ENCODE results near the gene GPR176.
"Not testable (repeated sequence)": the region's sequence is repeated elsewhere in the genome, so short reads cannot be mapped to it uniquely, and the experiment has no call there.

The GPR176 gene

DNA sequence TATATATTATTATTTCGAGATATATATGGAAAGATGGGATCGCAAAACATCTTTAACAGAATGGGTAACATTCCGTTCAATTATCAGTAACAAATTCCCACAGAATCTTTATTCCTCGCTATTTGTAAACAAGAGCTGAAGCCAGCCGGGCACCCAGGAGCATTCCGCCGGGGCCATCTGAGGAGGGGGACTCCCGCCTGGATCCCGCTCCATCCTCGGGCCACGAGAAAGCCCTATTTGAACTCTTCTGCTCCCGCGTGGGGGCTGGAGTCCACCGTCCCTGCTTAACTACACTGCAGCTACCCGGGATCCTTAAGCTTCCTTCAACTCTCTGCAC is 687 bp downstream of the GPR176 start:
- H3K27me3 ChIP-seq (ENCODE audit: control insufficient read depth, insufficient read depth, low read length, poor library complexity, severe bottlenecking), result peaks cover 28% of the 10 kb centered on the region
- no peaks in the 10 kb centered on the region for H3K36me3 ChIP-seq (ENCODE audit: control insufficient read depth, insufficient read depth, low read length)
- H3K4me3 ChIP-seq (ENCODE audit: insufficient read depth, low read depth, low read length), result peak overlapping the region; percentile 72
- WGBS, 2 experiments, result 2 to 3% methylated on average over 13 to 15 of the region's 15 CpGs
- no peak overlapping the region for H3K27ac ChIP-seq (ENCODE audit: insufficient read depth, low read depth, low read length, poor library complexity, severe bottlenecking)
- peaks cover 7% of the 10 kb centered on the region for H3K4me1 ChIP-seq (ENCODE audit: control insufficient read depth, insufficient read depth, low read length)
- no peaks in the 10 kb centered on the region for H3K9me3 ChIP-seq (ENCODE audit: control insufficient read depth, low read length)

DNA sequence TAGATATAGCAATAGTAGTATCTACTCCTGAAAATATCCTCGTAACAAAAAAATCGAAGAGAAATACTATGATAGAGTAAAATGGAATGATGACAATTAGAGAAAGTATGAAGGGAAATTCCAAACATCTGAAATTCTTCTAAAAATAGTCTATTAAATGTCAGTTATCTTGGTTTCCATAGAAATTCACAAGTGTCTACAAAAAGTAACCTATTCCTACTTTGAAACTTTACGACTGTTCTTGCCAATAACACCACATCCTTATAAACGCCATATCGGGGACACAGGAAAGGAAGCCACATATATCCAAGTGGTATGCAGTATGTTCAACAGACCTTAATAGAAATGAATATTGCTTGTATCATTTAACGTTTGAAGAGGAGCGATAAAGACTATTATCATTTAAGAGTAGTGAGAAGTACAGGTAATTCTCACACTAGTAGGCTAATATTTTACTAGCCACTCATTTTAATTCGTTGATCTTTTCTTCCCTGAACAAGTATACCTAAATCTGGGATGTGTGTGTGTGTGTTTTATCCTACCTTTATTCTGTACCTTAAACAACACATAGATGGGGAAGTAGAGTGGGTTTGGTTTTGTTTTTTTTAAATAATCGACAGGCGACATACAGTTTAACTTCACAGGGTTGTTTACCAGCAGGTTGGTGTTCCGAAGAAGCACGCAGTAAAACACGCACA is 1.2 kb downstream of the GPR176 start:
- WGBS, 2 experiments, result 66 to 73% methylated on average over 2 to 5 of the region's 13 CpGs
- peaks cover 7% of the 10 kb centered on the region for H3K4me1 ChIP-seq (ENCODE audit: control insufficient read depth, insufficient read depth, low read length)
- H3K27me3 ChIP-seq (ENCODE audit: control insufficient read depth, insufficient read depth, low read length, poor library complexity, severe bottlenecking), result peaks cover 28% of the 10 kb centered on the region
- no peaks in the 10 kb centered on the region for H3K36me3 ChIP-seq (ENCODE audit: control insufficient read depth, insufficient read depth, low read length)
- peak overlapping the region; percentile 72 for H3K4me3 ChIP-seq (ENCODE audit: insufficient read depth, low read depth, low read length)
- H3K27ac ChIP-seq (ENCODE audit: insufficient read depth, low read depth, low read length, poor library complexity, severe bottlenecking), result no peak overlapping the region
- H3K9me3 ChIP-seq (ENCODE audit: control insufficient read depth, low read length), result no peaks in the 10 kb centered on the region

- H3K27ac ChIP-seq (ENCODE audit: insufficient read depth, low read depth, low read length, poor library complexity, severe bottlenecking), result no peak overlapping the region
- no peaks in the 10 kb centered on the region for H3K36me3 ChIP-seq (ENCODE audit: control insufficient read depth, insufficient read depth, low read length)
- WGBS, 2 experiments, result 86 to 90% methylated on average over 2 of the region's 2 CpGs
- no peak overlapping the region for H3K4me3 ChIP-seq (ENCODE audit: insufficient read depth, low read depth, low read length)
- H3K9me3 ChIP-seq (ENCODE audit: control insufficient read depth, low read length), result no peaks in the 10 kb centered on the region
- no peaks in the 10 kb centered on the region for H3K4me1 ChIP-seq (ENCODE audit: control insufficient read depth, insufficient read depth, low read length)
- H3K27me3 ChIP-seq (ENCODE audit: control insufficient read depth, insufficient read depth, low read length, poor library complexity, severe bottlenecking), result peaks cover 21% of the 10 kb centered on the region
These were observed 5.1 kb downstream of the GPR176 start for GRCh38 chr15:39914977-39915376.

DNA sequence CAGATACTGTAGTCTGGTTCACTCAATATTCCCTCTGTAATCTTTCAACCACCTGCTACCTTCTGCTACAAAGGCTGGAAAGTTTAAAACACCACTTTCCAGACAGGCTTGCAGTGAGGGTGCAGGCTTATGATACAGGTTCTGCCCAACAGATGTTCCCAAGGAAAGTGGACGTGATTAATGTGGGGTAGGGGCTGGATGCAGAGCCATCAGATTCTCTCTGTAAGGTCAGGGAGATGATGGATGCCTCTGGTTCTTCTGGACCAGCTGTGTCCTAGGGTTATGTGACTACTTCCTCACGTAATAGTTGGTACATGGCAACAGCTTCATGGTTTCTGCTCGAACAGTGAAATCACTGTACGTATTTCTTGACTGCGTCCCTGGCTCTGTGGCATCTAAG is 11.1 kb downstream of the GPR176 start:
- WGBS, 2 experiments, result 74 to 75% methylated on average over 5 of the region's 5 CpGs
- Histone ChIP-seq H3K27me3 (ENCODE audit: control insufficient read depth, insufficient read depth, low read length, poor library complexity, severe bottlenecking) (no peaks in the 10 kb centered on the region), H3K27ac (ENCODE audit: insufficient read depth, low read depth, low read length, poor library complexity, severe bottlenecking) (no peak overlapping the region), H3K9me3 (ENCODE audit: control insufficient read depth, low read length) (no peaks in the 10 kb centered on the region), H3K4me3 (ENCODE audit: insufficient read depth, low read depth, low read length) (no peak overlapping the region), H3K36me3 (ENCODE audit: control insufficient read depth, insufficient read depth, low read length) (no peaks in the 10 kb centered on the region), H3K4me1 (ENCODE audit: control insufficient read depth, insufficient read depth, low read length) (peaks cover 13% of the 10 kb centered on the region)

DNA sequence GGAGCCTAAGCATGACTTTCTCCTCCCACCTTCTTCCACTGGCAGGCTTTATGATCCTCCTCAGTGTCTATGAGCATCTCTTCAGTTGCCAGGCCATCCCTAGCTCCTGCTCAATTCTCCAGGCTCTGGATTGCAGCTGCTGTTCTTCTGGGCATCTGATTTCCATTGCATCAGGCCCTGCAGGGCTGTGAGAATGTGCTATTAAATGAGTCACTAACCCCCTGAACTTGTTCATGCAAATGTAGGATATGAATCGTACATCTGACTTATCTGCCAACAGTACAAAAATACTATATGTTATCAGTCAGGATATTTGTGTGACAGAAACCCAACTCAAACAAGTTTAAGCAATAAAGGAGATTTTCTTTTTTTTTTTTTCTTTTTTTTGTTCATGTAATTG is 11.9 kb downstream of the GPR176 start:
- WGBS, 2 experiments, result 75 to 100% methylated on average over 1 of the region's 1 CpG
- H3K4me1 ChIP-seq (ENCODE audit: control insufficient read depth, insufficient read depth, low read length), result peaks cover 13% of the 10 kb centered on the region

GRCh38 chr15:39907216-39907615 is 12.8 kb downstream of the GPR176 start:
- no peak overlapping the region for H3K27ac ChIP-seq (ENCODE audit: insufficient read depth, low read depth, low read length, poor library complexity, severe bottlenecking)

More for the DNA sequence above, 11.9 kb downstream of the GPR176 start:
- H3K27me3 ChIP-seq (ENCODE audit: control insufficient read depth, insufficient read depth, low read length, poor library complexity, severe bottlenecking), result no peaks in the 10 kb centered on the region
- no peak overlapping the region for H3K4me3 ChIP-seq (ENCODE audit: insufficient read depth, low read depth, low read length)
- H3K36me3 ChIP-seq (ENCODE audit: control insufficient read depth, insufficient read depth, low read length), result no peaks in the 10 kb centered on the region
- no peaks in the 10 kb centered on the region for H3K9me3 ChIP-seq (ENCODE audit: control insufficient read depth, low read length)
- H3K27ac ChIP-seq (ENCODE audit: insufficient read depth, low read depth, low read length, poor library complexity, severe bottlenecking), result no peak overlapping the region

GRCh38 chr15:39904115-39904514 is 16.0 kb downstream of the GPR176 start:
- 100% methylated on average over 2 of the region's 2 CpGs for WGBS, 2 experiments
- Histone ChIP-seq H3K27me3 (ENCODE audit: control insufficient read depth, insufficient read depth, low read length, poor library complexity, severe bottlenecking) (no peaks in the 10 kb centered on the region), H3K4me1 (ENCODE audit: control insufficient read depth, insufficient read depth, low read length) (peaks cover 26% of the 10 kb centered on the region), H3K9me3 (ENCODE audit: control insufficient read depth, low read length) (no peaks in the 10 kb centered on the region), H3K36me3 (ENCODE audit: control insufficient read depth, insufficient read depth, low read length) (no peaks in the 10 kb centered on the region), H3K27ac (ENCODE audit: insufficient read depth, low read depth, low read length, poor library complexity, severe bottlenecking) (no peak overlapping the region), H3K4me3 (ENCODE audit: insufficient read depth, low read depth, low read length) (no peak overlapping the region)

More at GRCh38 chr15:39907216-39907615, 12.8 kb downstream of the GPR176 start:
- H3K4me1 ChIP-seq (ENCODE audit: control insufficient read depth, insufficient read depth, low read length), result peaks cover 18% of the 10 kb centered on the region
- H3K36me3 ChIP-seq (ENCODE audit: control insufficient read depth, insufficient read depth, low read length), result no peaks in the 10 kb centered on the region
- H3K27me3 ChIP-seq (ENCODE audit: control insufficient read depth, insufficient read depth, low read length, poor library complexity, severe bottlenecking), result no peaks in the 10 kb centered on the region
- 48 to 54% methylated on average over 3 of the region's 3 CpGs for WGBS, 2 experiments
- H3K4me3 ChIP-seq (ENCODE audit: insufficient read depth, low read depth, low read length), result no peak overlapping the region
- H3K9me3 ChIP-seq (ENCODE audit: control insufficient read depth, low read length), result no peaks in the 10 kb centered on the region

DNA sequence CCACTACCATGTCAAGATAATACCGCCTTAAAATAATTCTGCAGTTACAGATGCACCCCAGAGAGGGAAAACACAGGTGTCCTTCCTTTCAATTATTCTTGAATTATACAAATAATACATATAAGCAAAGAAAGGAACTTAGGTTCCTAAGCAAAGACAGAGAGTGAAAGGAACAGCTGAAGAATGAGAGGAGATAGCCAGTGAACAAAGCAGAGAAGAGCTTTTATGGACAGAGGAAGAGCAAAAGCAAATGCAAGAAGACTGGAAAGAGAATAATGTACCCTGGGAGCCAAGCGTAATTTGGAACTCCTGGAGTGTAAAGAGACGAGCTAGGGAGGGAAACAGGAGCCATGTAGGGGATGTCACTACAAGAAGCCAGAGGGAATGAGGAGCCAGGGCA is 21.7 kb downstream of the GPR176 start:
- 55 to 56% methylated on average over 3 of the region's 3 CpGs for WGBS, 2 experiments
- Histone ChIP-seq H3K27ac (ENCODE audit: insufficient read depth, low read depth, low read length, poor library complexity, severe bottlenecking) (no peak overlapping the region), H3K27me3 (ENCODE audit: control insufficient read depth, insufficient read depth, low read length, poor library complexity, severe bottlenecking) (no peaks in the 10 kb centered on the region), H3K36me3 (ENCODE audit: control insufficient read depth, insufficient read depth, low read length) (no peaks in the 10 kb centered on the region), H3K9me3 (ENCODE audit: control insufficient read depth, low read length) (no peaks in the 10 kb centered on the region), H3K4me1 (ENCODE audit: control insufficient read depth, insufficient read depth, low read length) (peaks cover 27% of the 10 kb centered on the region), H3K4me3 (ENCODE audit: insufficient read depth, low read depth, low read length) (no peak overlapping the region)

DNA sequence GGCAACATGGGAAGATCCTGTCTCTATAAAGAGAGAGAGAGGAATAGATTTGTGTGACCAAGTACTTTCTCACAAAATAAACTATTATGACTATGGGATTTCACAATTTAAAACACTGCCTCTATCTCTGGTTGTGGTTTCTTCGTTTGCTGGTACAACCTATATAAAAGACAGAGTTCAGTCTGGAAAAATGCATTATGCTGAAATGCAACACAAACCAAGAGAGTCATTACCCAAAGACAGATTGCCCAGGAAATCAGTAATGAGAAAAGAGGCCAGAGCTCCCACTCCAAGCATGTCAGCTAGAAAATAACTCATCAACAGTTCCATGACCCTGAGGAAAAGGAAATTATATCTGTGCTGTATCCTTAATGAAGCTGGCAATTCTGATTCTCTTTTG is 23.2 kb downstream of the GPR176 start:
- Histone ChIP-seq H3K36me3 (ENCODE audit: control insufficient read depth, insufficient read depth, low read length) (no peaks in the 10 kb centered on the region), H3K4me1 (ENCODE audit: control insufficient read depth, insufficient read depth, low read length) (peaks cover 21% of the 10 kb centered on the region), H3K27me3 (ENCODE audit: control insufficient read depth, insufficient read depth, low read length, poor library complexity, severe bottlenecking) (no peaks in the 10 kb centered on the region), H3K4me3 (ENCODE audit: insufficient read depth, low read depth, low read length) (no peak overlapping the region), H3K9me3 (ENCODE audit: control insufficient read depth, low read length) (no peaks in the 10 kb centered on the region), H3K27ac (ENCODE audit: insufficient read depth, low read depth, low read length, poor library complexity, severe bottlenecking) (no peak overlapping the region)
- 89 to 95% methylated on average over 1 of the region's 1 CpG for WGBS, 2 experiments

GRCh38 chr15:39896101-39896500 is 24.0 kb downstream of the GPR176 start:
- 86 to 92% methylated on average over 1 of the region's 1 CpG for WGBS, 2 experiments
- H3K27me3 ChIP-seq (ENCODE audit: control insufficient read depth, insufficient read depth, low read length, poor library complexity, severe bottlenecking), result no peaks in the 10 kb centered on the region
- H3K36me3 ChIP-seq (ENCODE audit: control insufficient read depth, insufficient read depth, low read length), result no peaks in the 10 kb centered on the region
- peaks cover 21% of the 10 kb centered on the region for H3K4me1 ChIP-seq (ENCODE audit: control insufficient read depth, insufficient read depth, low read length)
- H3K27ac ChIP-seq (ENCODE audit: insufficient read depth, low read depth, low read length, poor library complexity, severe bottlenecking), result no peak overlapping the region
- H3K9me3 ChIP-seq (ENCODE audit: control insufficient read depth, low read length), result no peaks in the 10 kb centered on the region
- H3K4me3 ChIP-seq (ENCODE audit: insufficient read depth, low read depth, low read length), result no peak overlapping the region

DNA sequence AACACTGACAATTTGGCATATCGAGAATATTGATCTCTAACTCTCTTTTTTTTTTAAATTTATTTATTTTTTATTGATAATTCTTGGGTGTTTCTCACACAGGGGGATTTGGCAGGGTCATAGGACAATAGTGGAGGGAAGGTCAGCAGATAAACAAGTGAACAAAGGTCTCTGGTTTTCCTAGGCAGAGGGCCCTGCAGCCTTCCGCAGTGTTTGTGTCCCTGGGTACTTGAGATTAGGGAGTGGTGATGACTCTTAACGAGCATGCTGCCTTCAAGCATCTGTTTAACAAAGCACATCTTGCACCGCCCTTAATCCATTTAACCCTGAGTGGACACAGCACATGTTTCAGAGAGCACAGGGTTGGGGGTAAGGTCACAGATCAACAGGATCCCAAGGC is 27.0 kb downstream of the GPR176 start:
- not testable (repeated sequence) for H3K9me3 ChIP-seq (ENCODE audit: control insufficient read depth, low read length); H3K27ac ChIP-seq (ENCODE audit: insufficient read depth, low read depth, low read length, poor library complexity, severe bottlenecking); H3K36me3 ChIP-seq (ENCODE audit: control insufficient read depth, insufficient read depth, low read length); H3K27me3 ChIP-seq (ENCODE audit: control insufficient read depth, insufficient read depth, low read length, poor library complexity, severe bottlenecking); H3K4me3 ChIP-seq (ENCODE audit: insufficient read depth, low read depth, low read length); H3K4me1 ChIP-seq (ENCODE audit: control insufficient read depth, insufficient read depth, low read length)
- 100% methylated on average over 1 of the region's 4 CpGs for WGBS, 2 experiments
